ENCODE measurements around the gene TEX19. TPM values are rescaled to one million over a fixed set of nuclear protein-coding genes. Genes with fewer than 3 reads are reported as not detected.

TEX19 gene
- total RNA-seq, 2 donors from 2014 or later = not detected

DNA sequence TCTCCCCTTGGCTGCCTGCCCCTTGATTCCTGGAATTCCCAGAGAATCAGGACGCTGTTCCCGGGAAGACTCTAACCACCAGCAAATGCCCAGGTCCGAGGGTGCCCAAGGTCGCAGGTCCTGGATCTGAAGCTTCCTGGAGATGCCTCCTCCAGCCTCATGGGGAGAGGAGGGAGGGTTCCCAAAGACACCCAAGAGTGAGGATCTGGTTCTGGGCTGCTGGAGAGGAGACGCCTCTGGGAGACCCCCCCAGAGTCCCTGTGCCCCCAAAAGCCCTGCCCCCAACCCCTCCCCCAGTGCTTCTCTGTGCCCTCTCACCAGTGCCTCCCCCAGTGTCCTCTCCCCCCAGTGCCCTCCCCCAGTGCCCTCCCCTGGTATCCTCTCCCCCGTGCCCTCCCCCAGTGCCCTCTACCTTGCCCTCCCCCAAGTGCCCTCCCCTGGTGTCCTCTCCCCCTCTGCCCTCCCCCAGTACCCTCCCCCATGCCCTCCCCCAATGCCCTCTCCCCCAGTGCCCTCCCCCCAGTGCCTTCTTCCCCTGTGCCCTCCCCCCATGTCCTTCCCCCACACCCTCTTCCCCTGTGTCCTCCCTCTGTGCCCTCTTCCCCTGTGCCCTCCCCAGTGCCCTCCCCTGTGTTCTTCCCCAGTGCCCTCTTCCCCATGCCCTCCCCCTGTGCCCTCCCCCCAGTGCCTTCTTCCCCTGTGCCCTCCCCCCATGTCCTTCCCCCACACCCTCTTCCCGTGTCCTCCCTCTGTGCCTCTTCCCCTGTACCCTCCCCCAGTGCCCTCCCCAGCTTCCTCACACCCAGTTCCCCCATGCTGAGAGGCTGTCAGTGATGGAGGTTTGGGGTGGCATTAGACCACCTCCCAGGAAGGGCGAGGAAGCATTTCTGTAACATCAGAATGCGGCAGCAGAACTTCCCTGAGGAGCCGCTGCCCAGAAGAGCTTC, 19.1 kb upstream of the TEX19 start:
- Histone ChIP-seq H3K9me3 (no peaks in the 10 kb centered on the region), H3K36me3 (replicated peaks in 1 of 2; ENCODE audit: insufficient read depth in 1 of 2, low read depth in 2 of 2) (no peaks in the 10 kb centered on the region), H3K27me3 (no peaks in the 10 kb centered on the region), H3K4me1 (peaks cover 30% of the 10 kb centered on the region), H3K4me3 (no peak overlapping the region), H3K27ac (peak overlapping the region; percentile 25 to 73 (median 55))
- 37 to 91% methylated on average over 3 to 8 of the region's 10 CpGs for WGBS, 2 donors
- DNase-seq (peak in 1 of 4 donors; percentile 46), ATAC-seq (peak; percentile 37)
- TF ChIP-seq, protein P1, sequence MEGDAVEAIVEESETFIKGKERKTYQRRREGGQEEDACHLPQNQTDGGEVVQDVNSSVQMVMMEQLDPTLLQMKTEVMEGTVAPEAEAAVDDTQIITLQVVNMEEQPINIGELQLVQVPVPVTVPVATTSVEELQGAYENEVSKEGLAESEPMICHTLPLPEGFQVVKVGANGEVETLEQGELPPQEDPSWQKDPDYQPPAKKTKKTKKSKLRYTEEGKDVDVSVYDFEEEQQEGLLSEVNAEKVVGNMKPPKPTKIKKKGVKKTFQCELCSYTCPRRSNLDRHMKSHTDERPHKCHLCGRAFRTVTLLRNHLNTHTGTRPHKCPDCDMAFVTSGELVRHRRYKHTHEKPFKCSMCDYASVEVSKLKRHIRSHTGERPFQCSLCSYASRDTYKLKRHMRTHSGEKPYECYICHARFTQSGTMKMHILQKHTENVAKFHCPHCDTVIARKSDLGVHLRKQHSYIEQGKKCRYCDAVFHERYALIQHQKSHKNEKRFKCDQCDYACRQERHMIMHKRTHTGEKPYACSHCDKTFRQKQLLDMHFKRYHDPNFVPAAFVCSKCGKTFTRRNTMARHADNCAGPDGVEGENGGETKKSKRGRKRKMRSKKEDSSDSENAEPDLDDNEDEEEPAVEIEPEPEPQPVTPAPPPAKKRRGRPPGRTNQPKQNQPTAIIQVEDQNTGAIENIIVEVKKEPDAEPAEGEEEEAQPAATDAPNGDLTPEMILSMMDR (IDR thresholded peaks at IDR 0.05) = no peak
- TF ChIP-seq POLR2A (IDR thresholded peaks at IDR 0.05) = no peak
- intact Hi-C loops (cut with DNase I) = no loop called here

DNA sequence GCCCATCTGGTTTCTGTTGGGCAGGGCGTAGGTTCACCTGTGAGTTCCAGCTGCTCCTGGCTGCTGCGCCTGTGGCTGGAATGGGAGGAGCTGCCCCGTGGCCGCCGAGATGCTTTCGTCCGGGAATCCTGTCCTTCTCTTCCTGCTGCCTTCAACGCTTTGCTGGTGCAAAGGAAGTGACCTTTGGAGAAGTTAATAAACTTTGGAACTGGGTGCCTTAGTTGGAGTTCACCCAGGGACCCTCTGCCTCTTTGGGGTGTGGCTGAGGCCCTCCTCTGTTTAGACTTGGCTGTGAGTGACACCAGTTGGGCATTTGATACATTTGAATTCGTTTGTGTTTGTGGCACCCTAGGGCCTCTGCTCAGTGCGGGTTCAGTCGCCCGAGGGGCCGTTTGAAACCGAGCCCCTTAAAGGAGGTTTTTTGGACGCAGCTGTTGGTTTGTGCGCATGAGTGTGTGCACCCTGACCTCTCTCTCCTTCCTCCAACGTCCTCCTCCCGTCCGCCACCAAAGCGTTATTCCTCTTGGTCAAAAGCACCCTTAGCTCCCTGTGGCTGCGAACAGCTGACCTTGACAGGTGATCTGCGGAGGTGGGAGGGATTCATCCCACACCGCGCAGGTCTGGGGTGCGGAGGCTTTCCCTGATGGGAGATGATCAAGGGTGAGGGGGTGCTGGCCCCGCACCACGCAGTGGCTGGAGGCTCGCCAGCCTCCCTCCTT, 16.5 kb upstream of the TEX19 start:
- no peak overlapping the region for H3K4me3 ChIP-seq
- intact Hi-C loops (cut with DNase I) = no loop called here
- TF ChIP-seq, protein P1 (IDR thresholded peaks at IDR 0.05) = no peak
- no peak for TF ChIP-seq POLR2A (IDR thresholded peaks at IDR 0.05)
- H3K27ac ChIP-seq = no peak overlapping the region
- no peaks in the 10 kb centered on the region for H3K27me3 ChIP-seq
- H3K36me3 ChIP-seq (replicated peaks in 1 of 2; ENCODE audit: insufficient read depth in 1 of 2, low read depth in 2 of 2) = no peaks in the 10 kb centered on the region
- no peaks in the 10 kb centered on the region for H3K9me3 ChIP-seq
- 71 to 72% methylated on average over 22 to 27 of the region's 28 CpGs for WGBS, 2 donors
- ATAC-seq (no peak), DNase-seq (no peak)
- H3K4me1 ChIP-seq = peaks cover 17% of the 10 kb centered on the region

DNA sequence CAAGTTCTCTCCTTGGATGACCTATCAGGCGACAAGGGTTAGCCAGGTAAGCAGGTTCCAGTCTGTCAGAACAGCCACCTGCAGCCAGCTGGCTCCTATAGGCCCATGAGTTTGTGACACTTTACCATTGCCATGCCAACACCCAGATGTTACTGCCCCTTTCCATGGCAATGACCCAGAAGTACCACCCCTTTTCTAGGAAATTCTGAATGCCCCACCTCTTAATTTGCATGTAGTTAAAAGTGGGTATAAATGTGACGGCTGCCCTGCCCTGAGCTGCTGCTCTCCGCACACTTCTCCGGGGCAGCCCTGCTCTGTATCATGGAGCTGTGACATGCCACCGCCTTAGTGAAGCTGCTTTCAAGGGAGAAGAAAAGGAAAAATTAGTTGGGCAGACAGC, 15.5 kb upstream of the TEX19 start:
- intact Hi-C loops (cut with DNase I) = no loop called here
- H3K27me3 ChIP-seq = no peaks in the 10 kb centered on the region
- 90 to 98% methylated on average over 5 of the region's 5 CpGs for WGBS, 2 donors
- peaks cover 11% of the 10 kb centered on the region for H3K4me1 ChIP-seq
- no peaks in the 10 kb centered on the region for H3K9me3 ChIP-seq
- H3K27ac ChIP-seq = no peak overlapping the region
- no peaks in the 10 kb centered on the region for H3K36me3 ChIP-seq (replicated peaks in 1 of 2; ENCODE audit: insufficient read depth in 1 of 2, low read depth in 2 of 2)
- H3K4me3 ChIP-seq = no peak overlapping the region
- TF ChIP-seq, protein P1 (IDR thresholded peaks at IDR 0.05) = no peak
- no peak for TF ChIP-seq POLR2A (IDR thresholded peaks at IDR 0.05)
- DNase-seq = no peak
- no peak for ATAC-seq

DNA sequence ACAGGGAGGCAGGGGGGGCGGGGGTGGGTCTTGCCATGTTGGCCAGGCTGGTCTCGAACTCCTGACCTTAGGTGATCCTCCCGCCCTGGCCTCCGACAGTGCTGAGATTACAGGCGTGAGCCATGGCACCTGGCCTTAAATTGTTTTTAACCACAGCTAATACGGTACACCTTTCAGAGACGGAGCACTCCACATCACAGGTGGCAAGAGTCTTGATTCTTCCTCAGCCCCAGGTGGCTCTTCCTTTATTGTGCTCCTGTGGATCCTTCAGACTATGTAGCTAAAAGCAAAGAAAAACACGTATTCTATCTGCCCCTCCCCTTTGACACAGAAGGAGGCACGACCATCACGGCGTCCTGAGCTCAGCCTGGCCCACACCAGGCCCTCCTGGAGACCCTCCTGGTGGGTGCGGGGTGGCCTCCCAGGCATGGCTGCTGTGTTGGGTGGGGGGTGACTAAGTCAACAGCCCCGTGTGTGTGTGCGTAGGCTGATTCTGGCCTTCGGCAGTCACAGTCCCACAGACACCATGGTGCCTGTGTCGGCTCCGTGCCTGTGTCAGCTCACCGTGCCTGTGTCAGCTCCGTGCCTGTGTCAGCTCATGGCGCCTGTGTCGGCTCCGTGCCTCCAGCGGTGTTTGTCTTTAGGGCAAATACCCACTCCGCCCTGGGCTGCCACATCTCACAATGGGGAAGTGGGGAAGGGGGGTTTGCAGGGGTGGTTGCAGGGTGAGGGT, 14.7 kb upstream of the TEX19 start:
- intact Hi-C loops (cut with DNase I) = no loop called here
- no peak for TF ChIP-seq POLR2A (IDR thresholded peaks at IDR 0.05)
- TF ChIP-seq, protein P1 (IDR thresholded peaks at IDR 0.05) = no peak
- Histone ChIP-seq H3K27ac (no peak overlapping the region), H3K4me1 (peaks cover 4% of the 10 kb centered on the region), H3K4me3 (no peak overlapping the region), H3K36me3 (replicated peaks in 1 of 2; ENCODE audit: insufficient read depth in 1 of 2, low read depth in 2 of 2) (no peaks in the 10 kb centered on the region), H3K9me3 (no peaks in the 10 kb centered on the region), H3K27me3 (no peaks in the 10 kb centered on the region)
- DNase-seq = no peak
- ATAC-seq = no peak
- WGBS, 2 donors = 79 to 85% methylated on average over 11 to 24 of the region's 24 CpGs
